Type B pancreatic cell (in vitro differentiated cells): ENCODE measurements around the gene IGFBP7. TPM values are rescaled to one million over a fixed set of nuclear protein-coding genes. Genes with fewer than 3 reads are reported as not detected.

ENCODE experiments used
- DNase-seq: peaks from one replicate; pipeline ENCODE4 v3.0.0; 2021; ENCODE audit warnings: mixed read lengths; ENCODE audit not compliant: unreplicated experiment; ENCODE audit errors: extremely low spot score
- H3K27ac Mint-ChIP-seq: 2 replicates; pipeline ENCODE4 v1.8.0; 2021; ENCODE audit warnings: mild to moderate bottlenecking, mixed read lengths
- H3K27me3 Mint-ChIP-seq: 2 replicates; pipeline ENCODE4 v1.8.0; 2021; ENCODE audit warnings: mixed read lengths
- H3K36me3 Mint-ChIP-seq: 2 replicates; pipeline ENCODE4 v1.8.0; 2021; ENCODE audit warnings: mixed read lengths
- H3K4me1 Mint-ChIP-seq: one replicate; pipeline ENCODE4 v1.8.0; 2021; ENCODE audit warnings: mixed read lengths; ENCODE audit not compliant: unreplicated experiment
- H3K4me3 Mint-ChIP-seq: 2 replicates; pipeline ENCODE4 v1.8.0; 2021; ENCODE audit warnings: mild to moderate bottlenecking, mixed read lengths
- H3K9me3 Mint-ChIP-seq: 2 replicates; pipeline ENCODE4 v1.8.0; 2021; ENCODE audit warnings: mixed read lengths
- CTCF ChIP-seq: fragments of 200-600 bp; sonication (generic); conservative IDR thresholded peaks from 2 replicates; pipeline ENCODE4 v1.5.0; 2021; ENCODE audit warnings: antibody characterized with exemption, mild to moderate bottlenecking
- total RNA-seq: library from RNA; stranded (reverse); gene quantifications from 2 replicates; pipeline ENCODE4 v1.2.1, GENCODE V29; 2021; ENCODE audit warnings: low replicate concordance

The IGFBP7 gene
- total RNA-seq, 1 donor from 2014 or later: 108 TPM

GRCh38 chr4:57149833-57150232 is 39.6 kb upstream of the IGFBP7 start:
- peaks cover 4% of the 10 kb centered on the region for H3K9me3 Mint-ChIP-seq
- no peak overlapping the region for H3K27ac Mint-ChIP-seq
- no peak overlapping the region for H3K4me3 Mint-ChIP-seq
- H3K4me1 Mint-ChIP-seq: peaks cover 29% of the 10 kb centered on the region
- TF ChIP-seq CTCF: no peak
- DNase-seq: no peak
- H3K36me3 Mint-ChIP-seq: no peaks in the 10 kb centered on the region
- no peaks in the 10 kb centered on the region for H3K27me3 Mint-ChIP-seq

GRCh38 chr4:57148831-57149505 is 38.8 kb upstream of the IGFBP7 start:
- Mint-ChIP-seq H3K36me3 (no peaks in the 10 kb centered on the region), H3K9me3 (peaks cover 4% of the 10 kb centered on the region), H3K27me3 (no peaks in the 10 kb centered on the region), H3K4me1 (peaks cover 23% of the 10 kb centered on the region), H3K27ac (no peak overlapping the region), H3K4me3 (no peak overlapping the region)
- no peak for DNase-seq
- TF ChIP-seq CTCF: no peak

GRCh38 chr4:57148177-57148576 is 38.0 kb upstream of the IGFBP7 start:
- Mint-ChIP-seq H3K27ac (no peak overlapping the region), H3K9me3 (peaks cover 4% of the 10 kb centered on the region)
- no peak for DNase-seq

GRCh38 chr4:57147335-57148060 is 37.3 kb upstream of the IGFBP7 start:
- H3K9me3 Mint-ChIP-seq: peaks cover 4% of the 10 kb centered on the region
- no peak for TF ChIP-seq CTCF
- no peaks in the 10 kb centered on the region for H3K36me3 Mint-ChIP-seq
- no peak for DNase-seq
- no peak overlapping the region for H3K27ac Mint-ChIP-seq
- H3K4me1 Mint-ChIP-seq: peaks cover 23% of the 10 kb centered on the region
- H3K27me3 Mint-ChIP-seq: no peaks in the 10 kb centered on the region
- no peak overlapping the region for H3K4me3 Mint-ChIP-seq

More at GRCh38 chr4:57148177-57148576, 38.0 kb upstream of the IGFBP7 start:
- no peaks in the 10 kb centered on the region for H3K27me3 Mint-ChIP-seq
- H3K4me1 Mint-ChIP-seq: peaks cover 23% of the 10 kb centered on the region
- TF ChIP-seq CTCF: no peak
- H3K36me3 Mint-ChIP-seq: no peaks in the 10 kb centered on the region
- no peak overlapping the region for H3K4me3 Mint-ChIP-seq

GRCh38 chr4:57146444-57146843 is 36.3 kb upstream of the IGFBP7 start:
- Mint-ChIP-seq H3K27ac (no peak overlapping the region), H3K4me3 (no peak overlapping the region), H3K36me3 (no peaks in the 10 kb centered on the region), H3K4me1 (peaks cover 23% of the 10 kb centered on the region), H3K27me3 (no peaks in the 10 kb centered on the region), H3K9me3 (peaks cover 9% of the 10 kb centered on the region)
- TF ChIP-seq CTCF: no peak
- no peak for DNase-seq
